GM21423 (cell line): Measurements from ENCODE around the gene FNDC3B.
A peak's percentile ranks its signal among the peaks of the same experiment; 100 is the strongest.

Source experiments
- ATAC-seq: cut with Tn5 transposase; IDR thresholded peaks from one replicate; pipeline ENCODE4 v1.9.1; 2021; ENCODE audit warnings: mild to moderate bottlenecking, moderate library complexity; ENCODE audit not compliant: unreplicated experiment

The FNDC3B gene

GRCh38 chr3:172323894-172324610 is 284.7 kb downstream of the FNDC3B start:
- ATAC-seq, result no peak

GRCh38 chr3:172324611-172325203 is 285.3 kb downstream of the FNDC3B start:
- no peak for ATAC-seq

GRCh38 chr3:172325461-172325860 is 286.1 kb downstream of the FNDC3B start:
- no peak for ATAC-seq

GRCh38 chr3:172326993-172327392 is 287.6 kb downstream of the FNDC3B start:
- no peak for ATAC-seq

GRCh38 chr3:172328282-172328681 is 288.9 kb downstream of the FNDC3B start:
- no peak for ATAC-seq

GRCh38 chr3:172329070-172329469 is 289.7 kb downstream of the FNDC3B start:
- no peak for ATAC-seq

GRCh38 chr3:172330413-172330812 is 291.0 kb downstream of the FNDC3B start:
- no peak for ATAC-seq

GRCh38 chr3:172332256-172333041 is 293.1 kb downstream of the FNDC3B start:
- peak; percentile 88 for ATAC-seq

GRCh38 chr3:172333042-172333377 is 293.6 kb downstream of the FNDC3B start:
- no peak for ATAC-seq

- no peak for ATAC-seq
Measured at GRCh38 chr3:172333692-172334457, 294.5 kb downstream of the FNDC3B start.

GRCh38 chr3:172334671-172335207 is 295.4 kb downstream of the FNDC3B start:
- no peak for ATAC-seq

GRCh38 chr3:172339892-172340291 is 300.5 kb downstream of the FNDC3B start:
- no peak for ATAC-seq

- ATAC-seq, result no peak
Measured at GRCh38 chr3:172340583-172340982, 301.2 kb downstream of the FNDC3B start.

- peak; percentile 70 for ATAC-seq
Measured at GRCh38 chr3:172341482-172342059, 302.2 kb downstream of the FNDC3B start.

GRCh38 chr3:172342097-172342659 is 302.8 kb downstream of the FNDC3B start:
- ATAC-seq, result no peak

- no peak for ATAC-seq
Measured at GRCh38 chr3:172343117-172343516, 303.7 kb downstream of the FNDC3B start.

GRCh38 chr3:172343979-172344378 is 304.6 kb downstream of the FNDC3B start:
- no peak for ATAC-seq

- no peak for ATAC-seq
Measured at GRCh38 chr3:172346161-172346560, 306.8 kb downstream of the FNDC3B start.

GRCh38 chr3:172347895-172348679 is 308.7 kb downstream of the FNDC3B start:
- no peak for ATAC-seq
